Fibroblast of lung (primary cell): ENCODE results near the gene TUBD1. TPM values are rescaled to one million over a fixed set of nuclear protein-coding genes. Genes with fewer than 3 reads are reported as not detected.

ENCODE experiments used
- DNase-seq, 2 donors: peaks; one replicate each; pipeline versions ENCODE4 v3.0.0 to v3.0.0-alpha.2; 2010; ENCODE audit warnings: low read depth in 2 of 2
- H2AFZ ChIP-seq: 2 replicates; pipeline ENCODE4 v1.5.1; 2012; ENCODE audit warnings: low read length, control low read depth, inconsistent platforms
- H3K27ac ChIP-seq: 2 replicates; pipeline ENCODE4 v1.5.1; 2011; ENCODE audit warnings: low read length, control low read depth; ENCODE audit not compliant: insufficient read depth
- H3K27me3 ChIP-seq: 2 replicates; pipeline ENCODE4 v1.5.1; 2011; ENCODE audit warnings: mild to moderate bottlenecking, low read length; ENCODE audit not compliant: control insufficient read depth, insufficient read depth
- H3K36me3 ChIP-seq: 2 replicates; pipeline ENCODE4 v1.5.1; 2011; ENCODE audit warnings: low read length; ENCODE audit not compliant: control insufficient read depth, insufficient read depth
- H3K4me1 ChIP-seq: 2 replicates; pipeline ENCODE4 v1.5.1; 2011; ENCODE audit warnings: low read length; ENCODE audit not compliant: control insufficient read depth, insufficient read depth; ENCODE audit errors: extremely low read depth
- H3K4me2 ChIP-seq: 2 replicates; pipeline ENCODE4 v1.5.1; 2011; ENCODE audit warnings: low read length, control low read depth; ENCODE audit not compliant: insufficient read depth; ENCODE audit errors: extremely low read depth
- H3K4me3 ChIP-seq, 4 experiments: fragments of 200-600 bp in 1 of 4; sonication (generic) in 1 of 4; replicated peaks in 1 of 4; 2 replicates each; pipeline ENCODE4 v1.5.1; 2011 to 2016; ENCODE audit warnings: low read length in 4 of 4, low read depth in 3 of 4, mild to moderate bottlenecking in 3 of 4, control low read depth in 2 of 4, inconsistent platforms in 1 of 4, mixed read lengths in 1 of 4; ENCODE audit not compliant: insufficient read depth in 1 of 4; ENCODE audit errors: control extremely low read depth in 1 of 4
- H3K79me2 ChIP-seq: 2 replicates; pipeline ENCODE4 v1.5.1; 2012; ENCODE audit warnings: mild to moderate bottlenecking, low read length, inconsistent platforms; ENCODE audit not compliant: control insufficient read depth, insufficient read depth
- H3K9ac ChIP-seq: 2 replicates; pipeline ENCODE4 v1.5.1; 2011; ENCODE audit warnings: mild to moderate bottlenecking, low read length, control low read depth; ENCODE audit not compliant: insufficient read depth
- H3K9me3 ChIP-seq: 2 replicates; pipeline ENCODE4 v1.5.1; 2012; ENCODE audit warnings: low read depth, low read length; ENCODE audit not compliant: control insufficient read depth, insufficient read depth
- H4K20me1 ChIP-seq: 2 replicates; pipeline ENCODE4 v1.5.1; 2011; ENCODE audit warnings: low read length; ENCODE audit not compliant: control insufficient read depth, insufficient read depth; ENCODE audit errors: extremely low read depth
- EZH2 ChIP-seq: IDR thresholded peaks from 2 replicates; pipeline ENCODE4 v1.5.1; 2012; ENCODE audit warnings: low read length, control low read depth, mild to moderate bottlenecking; ENCODE audit errors: missing control alignments
- polyA plus RNA-seq, 2 donors: library from polyadenylated mRNA; depleted of rRNA in 1 of 2; stranded (reverse) in 1 of 2; unstranded in 1 of 2; fragments of >200 nt; gene quantifications; 2 replicates each; pipeline ENCODE4 v1.2.1, GENCODE V29; 2011 to 2012; ENCODE audit warnings: missing spikeins in 1 of 2
- total RNA-seq: library from RNA; depleted of rRNA; stranded (reverse); fragments of >200 nt; gene quantifications from 2 replicates; pipeline ENCODE4 v1.2.1, GENCODE V29; 2014
- TF ChIP-seq, protein P1 (sequence below), 2 donors: IDR thresholded peaks in 1 of 2; conservative IDR thresholded peaks in 1 of 2; 1 replicate in 1 of 2; 2 replicates in 1 of 2; pipeline ENCODE4 v1.5.1; 2011 to 2012; ENCODE audit warnings: low read length in 2 of 2, control low read depth in 1 of 2, inconsistent platforms in 1 of 2, low read depth in 1 of 2, mild to moderate bottlenecking in 1 of 2

Gene TUBD1
- total and polyA plus RNA-seq, 2 donors (not counting 1 experiment from before 2014, with no cell fraction given): 3.6 to 5.6 TPM

- DNase-seq: no peak
- Histone ChIP-seq H3K9me3 (no peaks in the 10 kb centered on the region), H3K4me1 (no peaks in the 10 kb centered on the region), H4K20me1 (no peaks in the 10 kb centered on the region), H3K27me3 (no peaks in the 10 kb centered on the region), H3K4me3 (no peak overlapping the region), H3K4me2 (no peak overlapping the region), H2AFZ (no peak overlapping the region), H3K9ac (no peak overlapping the region), H3K79me2 (no peaks in the 10 kb centered on the region), H3K27ac (no peak overlapping the region), H3K36me3 (peaks cover 3% of the 10 kb centered on the region)
- no peak for TF ChIP-seq EZH2
- TF ChIP-seq, protein P1, sequence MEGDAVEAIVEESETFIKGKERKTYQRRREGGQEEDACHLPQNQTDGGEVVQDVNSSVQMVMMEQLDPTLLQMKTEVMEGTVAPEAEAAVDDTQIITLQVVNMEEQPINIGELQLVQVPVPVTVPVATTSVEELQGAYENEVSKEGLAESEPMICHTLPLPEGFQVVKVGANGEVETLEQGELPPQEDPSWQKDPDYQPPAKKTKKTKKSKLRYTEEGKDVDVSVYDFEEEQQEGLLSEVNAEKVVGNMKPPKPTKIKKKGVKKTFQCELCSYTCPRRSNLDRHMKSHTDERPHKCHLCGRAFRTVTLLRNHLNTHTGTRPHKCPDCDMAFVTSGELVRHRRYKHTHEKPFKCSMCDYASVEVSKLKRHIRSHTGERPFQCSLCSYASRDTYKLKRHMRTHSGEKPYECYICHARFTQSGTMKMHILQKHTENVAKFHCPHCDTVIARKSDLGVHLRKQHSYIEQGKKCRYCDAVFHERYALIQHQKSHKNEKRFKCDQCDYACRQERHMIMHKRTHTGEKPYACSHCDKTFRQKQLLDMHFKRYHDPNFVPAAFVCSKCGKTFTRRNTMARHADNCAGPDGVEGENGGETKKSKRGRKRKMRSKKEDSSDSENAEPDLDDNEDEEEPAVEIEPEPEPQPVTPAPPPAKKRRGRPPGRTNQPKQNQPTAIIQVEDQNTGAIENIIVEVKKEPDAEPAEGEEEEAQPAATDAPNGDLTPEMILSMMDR (conservative IDR thresholded peaks at IDR 0.05 in 1 of 2, IDR thresholded peaks at IDR 0.05 in 1 of 2; ENCODE audit: low read depth in 1 of 2, low read length in 2 of 2): no peak
Measured at GRCh38 chr17:59884861-59885260, 7.9 kb downstream of the TUBD1 start.

- Histone ChIP-seq H3K36me3 (no peaks in the 10 kb centered on the region), H3K9ac (no peak overlapping the region), H3K4me1 (no peaks in the 10 kb centered on the region), H3K27ac (no peak overlapping the region), H3K9me3 (no peaks in the 10 kb centered on the region), H2AFZ (no peak overlapping the region), H3K4me3 (no peak overlapping the region), H4K20me1 (no peaks in the 10 kb centered on the region), H3K79me2 (no peaks in the 10 kb centered on the region), H3K4me2 (no peak overlapping the region), H3K27me3 (no peaks in the 10 kb centered on the region)
- no peak for DNase-seq
- no peak for TF ChIP-seq EZH2
- TF ChIP-seq, protein P1 (conservative IDR thresholded peaks at IDR 0.05 in 1 of 2, IDR thresholded peaks at IDR 0.05 in 1 of 2; ENCODE audit: low read depth in 1 of 2, low read length in 2 of 2): no peak
Measured at GRCh38 chr17:59878624-59879023, 14.1 kb downstream of the TUBD1 start.

DNA sequence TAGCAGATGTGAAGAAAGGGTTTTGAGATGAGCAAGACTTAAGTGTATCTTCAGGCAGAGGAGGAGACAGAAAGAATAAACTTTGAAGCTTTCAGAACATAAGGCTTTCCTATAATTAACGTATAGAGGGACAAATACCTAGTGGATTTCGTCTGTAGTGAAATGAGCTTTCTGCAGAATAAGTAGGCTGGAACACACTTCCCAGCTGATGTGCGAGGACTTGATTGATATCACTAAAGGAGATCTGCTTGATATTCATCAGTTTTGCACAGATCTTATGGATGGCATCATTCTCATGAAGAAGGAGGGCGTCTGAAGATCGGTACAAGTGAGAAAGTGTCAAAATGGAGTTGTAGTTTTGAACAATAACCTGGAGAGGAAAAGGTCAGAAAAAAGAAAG is 14.8 kb downstream of the TUBD1 start:
- H2AFZ ChIP-seq: no peak overlapping the region

More for the DNA sequence above, 14.8 kb downstream of the TUBD1 start:
- no peak overlapping the region for H3K27ac ChIP-seq
- no peaks in the 10 kb centered on the region for H3K4me1 ChIP-seq
- H3K9me3 ChIP-seq: no peaks in the 10 kb centered on the region
- no peak overlapping the region for H3K4me2 ChIP-seq
- H4K20me1 ChIP-seq: no peaks in the 10 kb centered on the region
- H3K4me3 ChIP-seq: no peak overlapping the region
- no peak overlapping the region for H3K9ac ChIP-seq
- DNase-seq: no peak
- no peaks in the 10 kb centered on the region for H3K79me2 ChIP-seq
- no peaks in the 10 kb centered on the region for H3K36me3 ChIP-seq
- no peaks in the 10 kb centered on the region for H3K27me3 ChIP-seq
- TF ChIP-seq EZH2: no peak
- TF ChIP-seq, protein P1 (conservative IDR thresholded peaks at IDR 0.05 in 1 of 2, IDR thresholded peaks at IDR 0.05 in 1 of 2; ENCODE audit: low read depth in 1 of 2, low read length in 2 of 2): no peak
